Measurements from ENCODE around the gene IL21.

The IL21 gene

DNA sequence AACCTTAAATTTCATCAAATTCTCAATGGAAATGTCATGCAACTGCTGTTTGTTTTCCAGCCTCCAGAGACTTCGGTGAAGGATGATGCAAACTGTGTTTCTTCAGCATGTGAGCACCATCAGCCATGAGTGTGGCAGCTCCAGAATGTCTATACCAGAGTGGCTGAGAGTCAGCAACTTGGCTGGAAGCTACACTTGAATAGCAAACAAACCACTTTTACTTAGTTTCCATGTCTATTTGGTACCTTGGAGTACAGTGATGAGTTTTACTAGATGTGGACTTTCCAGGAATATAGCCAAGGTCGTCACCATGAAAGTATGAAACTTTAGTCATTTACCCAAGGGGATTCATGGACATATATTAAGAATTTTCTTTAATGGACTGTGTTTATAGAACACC lies 4.3 kb upstream of the IL21 start:
- Histone ChIP-seq H3K4me1 (ENCODE audit: low read length) (no peaks in the 10 kb centered on the region), H3K9me3 (replicated peaks; ENCODE audit: insufficient read depth, low read length) (no peaks in the 10 kb centered on the region), H3K36me3 (replicated peaks; ENCODE audit: insufficient read depth, low read length) (no peaks in the 10 kb centered on the region), H3K4me2 (ENCODE audit: low read depth, low read length) (no peak overlapping the region), H3K4me3 (ENCODE audit: low read length) (no peak overlapping the region), H3K9me2 (replicated peaks; ENCODE audit: insufficient read depth, low read length) (no peaks in the 10 kb centered on the region), H2AFZ (ENCODE audit: low read length) (no peak overlapping the region), H3K27me3 (replicated peaks; ENCODE audit: insufficient read depth, low read length) (no peaks in the 10 kb centered on the region), H3K27ac (ENCODE audit: low read length) (no peak overlapping the region), H4K20me1 (ENCODE audit: insufficient read depth, low read length) (no peaks in the 10 kb centered on the region), H3K9ac (ENCODE audit: low read length) (no peak overlapping the region), H3F3A (ENCODE audit: insufficient read depth, low read length) (no peaks in the 10 kb centered on the region), H3K79me2 (ENCODE audit: low read length) (no peaks in the 10 kb centered on the region)
- TF ChIP-seq EZH2 (optimal IDR thresholded peaks at IDR 0.05; ENCODE audit: low read depth, low read length): no peak
- TF ChIP-seq, protein P1, sequence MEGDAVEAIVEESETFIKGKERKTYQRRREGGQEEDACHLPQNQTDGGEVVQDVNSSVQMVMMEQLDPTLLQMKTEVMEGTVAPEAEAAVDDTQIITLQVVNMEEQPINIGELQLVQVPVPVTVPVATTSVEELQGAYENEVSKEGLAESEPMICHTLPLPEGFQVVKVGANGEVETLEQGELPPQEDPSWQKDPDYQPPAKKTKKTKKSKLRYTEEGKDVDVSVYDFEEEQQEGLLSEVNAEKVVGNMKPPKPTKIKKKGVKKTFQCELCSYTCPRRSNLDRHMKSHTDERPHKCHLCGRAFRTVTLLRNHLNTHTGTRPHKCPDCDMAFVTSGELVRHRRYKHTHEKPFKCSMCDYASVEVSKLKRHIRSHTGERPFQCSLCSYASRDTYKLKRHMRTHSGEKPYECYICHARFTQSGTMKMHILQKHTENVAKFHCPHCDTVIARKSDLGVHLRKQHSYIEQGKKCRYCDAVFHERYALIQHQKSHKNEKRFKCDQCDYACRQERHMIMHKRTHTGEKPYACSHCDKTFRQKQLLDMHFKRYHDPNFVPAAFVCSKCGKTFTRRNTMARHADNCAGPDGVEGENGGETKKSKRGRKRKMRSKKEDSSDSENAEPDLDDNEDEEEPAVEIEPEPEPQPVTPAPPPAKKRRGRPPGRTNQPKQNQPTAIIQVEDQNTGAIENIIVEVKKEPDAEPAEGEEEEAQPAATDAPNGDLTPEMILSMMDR (IDR thresholded peaks at IDR 0.05; ENCODE audit: low read length): no peak
- TF ChIP-seq EZH2phosphoT487 (IDR thresholded peaks at IDR 0.05; ENCODE audit: low read length): no peak
- no peak for DNase-seq

DNA sequence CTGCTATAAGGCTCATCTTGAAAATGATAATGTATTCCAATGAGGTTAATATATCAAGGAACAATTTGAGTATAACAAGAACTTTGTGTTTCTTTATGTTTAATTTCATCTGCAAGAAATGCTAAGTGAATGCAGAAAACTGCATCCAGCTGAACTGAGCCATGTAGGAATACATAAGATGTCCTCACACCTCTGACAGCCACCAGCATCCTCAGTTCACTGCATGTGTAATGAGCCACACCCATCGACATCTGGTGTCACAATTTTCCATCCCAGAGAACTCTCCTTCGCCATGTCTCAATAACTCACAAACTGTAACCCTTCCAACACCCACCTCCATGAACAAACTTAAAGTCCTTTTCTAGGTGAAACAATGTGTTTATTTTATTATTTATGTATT lies 3.3 kb upstream of the IL21 start:
- Histone ChIP-seq H4K20me1 (ENCODE audit: insufficient read depth, low read length) (no peaks in the 10 kb centered on the region), H3K9ac (ENCODE audit: low read length) (no peak overlapping the region), H3K9me3 (replicated peaks; ENCODE audit: insufficient read depth, low read length) (no peaks in the 10 kb centered on the region), H3K27me3 (replicated peaks; ENCODE audit: insufficient read depth, low read length) (no peaks in the 10 kb centered on the region), H3K9me2 (replicated peaks; ENCODE audit: insufficient read depth, low read length) (no peaks in the 10 kb centered on the region), H3K79me2 (ENCODE audit: low read length) (no peaks in the 10 kb centered on the region), H3F3A (ENCODE audit: insufficient read depth, low read length) (no peaks in the 10 kb centered on the region), H3K4me2 (ENCODE audit: low read depth, low read length) (no peak overlapping the region), H3K4me1 (ENCODE audit: low read length) (no peaks in the 10 kb centered on the region), H3K4me3 (ENCODE audit: low read length) (no peak overlapping the region), H3K36me3 (replicated peaks; ENCODE audit: insufficient read depth, low read length) (no peaks in the 10 kb centered on the region), H3K27ac (ENCODE audit: low read length) (no peak overlapping the region), H2AFZ (ENCODE audit: low read length) (no peak overlapping the region)
- no peak for DNase-seq
- no peak for TF ChIP-seq EZH2phosphoT487 (IDR thresholded peaks at IDR 0.05; ENCODE audit: low read length)
- no peak for TF ChIP-seq EZH2 (optimal IDR thresholded peaks at IDR 0.05; ENCODE audit: low read depth, low read length)

DNA sequence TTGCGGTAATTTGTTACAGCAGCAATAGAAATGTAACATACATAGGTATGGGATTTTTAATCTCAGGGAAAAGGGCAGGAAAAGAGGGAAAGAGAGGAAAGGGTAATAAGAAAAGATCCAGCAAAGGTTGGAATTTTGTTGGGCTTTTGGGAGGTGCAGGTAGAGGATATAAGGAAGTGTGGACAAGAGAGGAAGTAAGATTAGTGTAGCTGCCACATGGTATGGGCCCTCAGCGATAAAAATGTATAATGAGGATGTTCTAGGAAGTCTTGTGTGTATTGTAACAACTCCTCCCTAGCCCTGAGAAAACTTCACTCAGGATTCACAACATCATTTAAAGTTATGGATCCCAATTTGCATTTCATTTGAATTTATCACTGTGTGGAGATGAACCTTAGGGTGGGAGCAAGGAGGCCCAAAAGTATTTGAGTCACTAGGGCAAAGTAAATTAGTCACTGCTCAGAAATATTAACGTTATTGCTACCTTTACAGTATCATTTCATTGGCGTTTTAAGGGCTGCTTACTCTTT lies 2.8 kb upstream of the IL21 start:
- no peak for DNase-seq
- TF ChIP-seq, protein P1 (IDR thresholded peaks at IDR 0.05; ENCODE audit: low read length): no peak
- TF ChIP-seq EZH2 (optimal IDR thresholded peaks at IDR 0.05; ENCODE audit: low read depth, low read length) (no peak), EZH2phosphoT487 (IDR thresholded peaks at IDR 0.05; ENCODE audit: low read length) (no peak)
- Histone ChIP-seq H2AFZ (ENCODE audit: low read length) (no peak overlapping the region), H3F3A (ENCODE audit: insufficient read depth, low read length) (no peaks in the 10 kb centered on the region), H3K4me2 (ENCODE audit: low read depth, low read length) (no peak overlapping the region), H3K79me2 (ENCODE audit: low read length) (no peaks in the 10 kb centered on the region), H3K4me1 (ENCODE audit: low read length) (no peaks in the 10 kb centered on the region), H4K20me1 (ENCODE audit: insufficient read depth, low read length) (no peaks in the 10 kb centered on the region), H3K27me3 (replicated peaks; ENCODE audit: insufficient read depth, low read length) (no peaks in the 10 kb centered on the region), H3K9me2 (replicated peaks; ENCODE audit: insufficient read depth, low read length) (no peaks in the 10 kb centered on the region), H3K36me3 (replicated peaks; ENCODE audit: insufficient read depth, low read length) (no peaks in the 10 kb centered on the region), H3K4me3 (ENCODE audit: low read length) (no peak overlapping the region), H3K27ac (ENCODE audit: low read length) (no peak overlapping the region), H3K9me3 (replicated peaks; ENCODE audit: insufficient read depth, low read length) (no peaks in the 10 kb centered on the region), H3K9ac (ENCODE audit: low read length) (no peak overlapping the region)

DNA sequence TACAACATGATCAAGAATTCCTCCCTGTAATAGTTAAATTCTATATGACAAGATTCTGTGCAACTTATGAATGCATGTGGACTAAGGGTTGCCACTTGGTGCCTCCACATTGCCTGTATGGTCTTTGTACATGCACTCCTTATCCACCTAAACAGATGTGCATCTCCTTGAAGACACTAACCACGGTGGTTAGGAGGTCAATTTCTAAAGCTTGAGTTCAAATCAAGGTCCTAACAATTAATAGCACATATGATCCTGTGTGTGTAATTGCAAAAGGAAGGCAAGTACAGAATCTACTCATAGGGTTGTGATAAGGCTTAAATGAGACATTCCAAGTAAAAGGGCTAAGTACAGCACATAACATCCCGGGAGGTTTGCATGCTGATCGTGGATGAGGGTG lies 1.5 kb upstream of the IL21 start:
- H3K4me3 ChIP-seq (ENCODE audit: low read length): no peak overlapping the region
- TF ChIP-seq EZH2 (optimal IDR thresholded peaks at IDR 0.05; ENCODE audit: low read depth, low read length): no peak
- no peak for TF ChIP-seq EZH2phosphoT487 (IDR thresholded peaks at IDR 0.05; ENCODE audit: low read length)
- TF ChIP-seq, protein P1 (IDR thresholded peaks at IDR 0.05; ENCODE audit: low read length): no peak

More for the DNA sequence above, 1.5 kb upstream of the IL21 start:
- no peaks in the 10 kb centered on the region for H4K20me1 ChIP-seq (ENCODE audit: insufficient read depth, low read length)
- no peaks in the 10 kb centered on the region for H3K9me2 ChIP-seq (replicated peaks; ENCODE audit: insufficient read depth, low read length)
- H3K9ac ChIP-seq (ENCODE audit: low read length): no peak overlapping the region
- no peaks in the 10 kb centered on the region for H3K36me3 ChIP-seq (replicated peaks; ENCODE audit: insufficient read depth, low read length)
- no peaks in the 10 kb centered on the region for H3K27me3 ChIP-seq (replicated peaks; ENCODE audit: insufficient read depth, low read length)
- H3F3A ChIP-seq (ENCODE audit: insufficient read depth, low read length): peaks cover 4% of the 10 kb centered on the region
- H3K9me3 ChIP-seq (replicated peaks; ENCODE audit: insufficient read depth, low read length): no peaks in the 10 kb centered on the region
- no peak for DNase-seq
- H2AFZ ChIP-seq (ENCODE audit: low read length): no peak overlapping the region
- peaks cover 9% of the 10 kb centered on the region for H3K4me1 ChIP-seq (ENCODE audit: low read length)
- no peaks in the 10 kb centered on the region for H3K79me2 ChIP-seq (ENCODE audit: low read length)
- no peak overlapping the region for H3K4me2 ChIP-seq (ENCODE audit: low read depth, low read length)
- H3K27ac ChIP-seq (ENCODE audit: low read length): no peak overlapping the region
